Coronary artery (tissue), 2 donors: Measurements from ENCODE around the gene USO1.
A peak's percentile ranks its signal among the peaks of the same experiment; 100 is the strongest.

ENCODE experiments used
- DNase-seq: peaks from one replicate; pipeline ENCODE4 v3.0.0-alpha.2; 2017; ENCODE audit warnings: low spot score
- H3K27ac ChIP-seq, 2 donors: fragments of 200-600 bp; sonication (generic); one replicate each; pipeline ENCODE4 v1.5.1; 2016 to 2019
- H3K4me3 ChIP-seq: fragments of 200-600 bp; sonication (generic); 2 replicates; pipeline ENCODE4 v1.5.1; 2016; ENCODE audit warnings: mild to moderate bottlenecking, moderate library complexity
- CTCF ChIP-seq: fragments of 200-600 bp; sonication (generic); IDR thresholded peaks from one replicate; pipeline ENCODE4 v1.5.1; 2019; ENCODE audit warnings: antibody characterized with exemption

Gene USO1

GRCh38 chr4:75724066-75724866 lies at the start of gene USO1:
TSS of gene USO1 (plus strand) at chr4:75724577. CDS start at chr4:75724820, 243 bp downstream.
- peak; percentile 58 for TF ChIP-seq CTCF
- DNase-seq: peak; percentile 99
- H3K27ac ChIP-seq: peak within 1 kb of the TSS; percentile 98 to 99
- peak within 1 kb of the TSS; percentile 89 for H3K4me3 ChIP-seq

- Histone ChIP-seq H3K4me3 (no peak overlapping the region), H3K27ac (no peak overlapping the region)
- no peak for DNase-seq
- no peak for TF ChIP-seq CTCF
Measured at GRCh38 chr4:75675004-75675531, 49.3 kb upstream of the USO1 start.

GRCh38 chr4:75678473-75678872 lies 45.9 kb upstream of the USO1 start:
- no peak for DNase-seq
- Histone ChIP-seq H3K27ac (no peak overlapping the region), H3K4me3 (no peak overlapping the region)
- TF ChIP-seq CTCF: no peak

- H3K4me3 ChIP-seq: no peak overlapping the region
- no peak for DNase-seq
- TF ChIP-seq CTCF: no peak
- no peak overlapping the region for H3K27ac ChIP-seq
Measured at GRCh38 chr4:75678965-75679364, 45.4 kb upstream of the USO1 start.

GRCh38 chr4:75679876-75680575 lies 44.4 kb upstream of the USO1 start:
- Histone ChIP-seq H3K4me3 (no peak overlapping the region), H3K27ac (no peak overlapping the region)
- no peak for TF ChIP-seq CTCF
- DNase-seq: no peak

- Histone ChIP-seq H3K4me3 (no peak overlapping the region), H3K27ac (no peak overlapping the region)
- no peak for TF ChIP-seq CTCF
- DNase-seq: no peak
Measured at GRCh38 chr4:75683482-75684155, 40.8 kb upstream of the USO1 start.
